Sigmoid colon (tissue), 4 donors: ENCODE results near the gene KMT2B.

Experiments
- CTCF ChIP-seq, 4 experiments: fragments of 450-650 bp in 3 of 4; fragments of 200-600 bp in 1 of 4; IDR thresholded peaks; one replicate each; pipeline ENCODE4 v1.5.1; 2016 to 2019; ENCODE audit warnings: antibody characterized with exemption in 4 of 4, mild to moderate bottlenecking in 3 of 4, moderate library complexity in 2 of 4
- EP300 ChIP-seq, 4 donors: sonication (generic); formaldehyde crosslinking; IDR thresholded peaks; one replicate each; pipeline ENCODE4 v1.6.1; 2017; ENCODE audit warnings: antibody characterized with exemption in 4 of 4
- POLR2AphosphoS5 ChIP-seq, 4 donors: sonication (generic); formaldehyde crosslinking; IDR thresholded peaks; one replicate each; pipeline ENCODE4 v1.6.1; 2017; ENCODE audit warnings: antibody characterized with exemption in 4 of 4

GRCh38 chr19:35671818-35672217, 46.0 kb upstream of the KMT2B start:
- TF ChIP-seq CTCF (IDR thresholded peaks at IDR 0.05) (no peak), EP300 (IDR thresholded peaks at IDR 0.05) (no peak), POLR2AphosphoS5 (IDR thresholded peaks at IDR 0.05) (no peak)
